Glomerular endothelial cell (primary cell): ENCODE measurements around the gene DAND5. TPM values are rescaled to one million over a fixed set of nuclear protein-coding genes. Genes with fewer than 3 reads are reported as not detected.

ENCODE experiments used
- DNase-seq: peaks from one replicate; pipeline ENCODE4 v3.0.0-alpha.2; 2011; ENCODE audit warnings: low read depth, low spot score; ENCODE audit errors: extremely low read depth
- total RNA-seq: library from RNA; depleted of rRNA; stranded (reverse); fragments of >200 nt; gene quantifications from 2 replicates; pipeline ENCODE4 v1.2.3, GENCODE V29; 2015

The DAND5 gene
- total RNA-seq, 1 donor from 2014 or later, result not detected

- no peak for DNase-seq
Measured at GRCh38 chr19:13019332-13019731, 50.0 kb downstream of the DAND5 start.

GRCh38 chr19:13020002-13020414 is 50.6 kb downstream of the DAND5 start:
- DNase-seq, result no peak

GRCh38 chr19:13022111-13022858 is 52.9 kb downstream of the DAND5 start:
- no peak for DNase-seq

- no peak for DNase-seq
Measured at GRCh38 chr19:13022859-13023636, 53.7 kb downstream of the DAND5 start.

- DNase-seq, result no peak
Measured at GRCh38 chr19:13023656-13024055, 54.3 kb downstream of the DAND5 start.

Other genes with a start within 250 kb of the DAND5 start
- 56.9 and 60.2 TPM in 2 replicates for gene TNPO2, start 245.6 kb upstream of the DAND5 start, total RNA-seq
- gene TRIR, start 234.9 kb upstream of the DAND5 start, total RNA-seq, result 380 and 408 TPM in 2 replicates
- 65.0 and 88.7 TPM in 2 replicates for gene GET3, start 232.1 kb upstream of the DAND5 start, total RNA-seq
- not detected in 2 replicates for gene BEST2, start 217.8 kb upstream of the DAND5 start, total RNA-seq
- gene HOOK2, start 194.0 kb upstream of the DAND5 start, total RNA-seq, result 24.9 and 33.1 TPM in 2 replicates
- 110 and 298 TPM in 2 replicates for gene JUNB, start 178.1 kb upstream of the DAND5 start, total RNA-seq
- gene PRDX2, start 167.8 kb upstream of the DAND5 start, total RNA-seq, result 325 and 362 TPM in 2 replicates
- gene THSD8, start 167.5 kb upstream of the DAND5 start, total RNA-seq, result not detected in 2 replicates
- 16.4 and 17.2 TPM in 2 replicates for gene RNASEH2A, start 163.0 kb upstream of the DAND5 start, total RNA-seq
- gene RTBDN, start 135.0 kb upstream of the DAND5 start, total RNA-seq, result not detected in 2 replicates
- gene MAST1, start 131.1 kb upstream of the DAND5 start, total RNA-seq, result 0.64 and 3.2 TPM in 2 replicates
- gene DNASE2, start 88.1 kb upstream of the DAND5 start, total RNA-seq, result 40.1 and 56.4 TPM in 2 replicates
- gene KLF1, start 82.4 kb upstream of the DAND5 start, total RNA-seq, result not detected in 2 replicates
- 17.7 and 35.7 TPM in 2 replicates for gene GCDH, start 78.4 kb upstream of the DAND5 start, total RNA-seq
- gene SYCE2, start 50.3 kb upstream of the DAND5 start, total RNA-seq, result 0.64 TPM in 1 of 2 replicates, not detected in the other
- gene FARSA, start 35.9 kb upstream of the DAND5 start, total RNA-seq, result 74.0 TPM in 2 replicates
- gene CALR, start 31.0 kb upstream of the DAND5 start, total RNA-seq, result 1,355 and 1,382 TPM in 2 replicates
- 86.7 and 105 TPM in 2 replicates for gene RAD23A, start 23.7 kb upstream of the DAND5 start, total RNA-seq
- gene GADD45GIP1, start 12.4 kb upstream of the DAND5 start, total RNA-seq, result 58.2 and 64.6 TPM in 2 replicates
- 4.9 and 5.0 TPM in 2 replicates for gene NFIX, start 25.9 kb downstream of the DAND5 start, total RNA-seq
- 92.6 and 105 TPM in 2 replicates for gene LYL1, start 133.3 kb downstream of the DAND5 start, total RNA-seq
- gene TRMT1, start 147.2 kb downstream of the DAND5 start, total RNA-seq, result 39.8 and 40.0 TPM in 2 replicates
- 75.0 and 99.9 TPM in 2 replicates for gene NACC1, start 148.7 kb downstream of the DAND5 start, total RNA-seq
- 74.7 and 81.5 TPM in 2 replicates for gene STX10, start 180.8 kb downstream of the DAND5 start, total RNA-seq
- gene IER2, start 180.8 kb downstream of the DAND5 start, total RNA-seq, result 87.8 and 135 TPM in 2 replicates